Cardiac fibroblast (primary cell): ENCODE measurements around the gene ACTR3C.

ENCODE experiments used
- DNase-seq, 2 donors: peaks; one replicate each; pipeline versions ENCODE4 v3.0.0 to v3.0.0-alpha.2; 2010; ENCODE audit warnings: low read depth in 2 of 2
- H3K4me3 ChIP-seq, 2 donors: replicated peaks in 1 of 2; 1 replicate in 1 of 2; 2 replicates in 1 of 2; pipeline ENCODE4 v1.5.1; 2011; ENCODE audit warnings: low read depth in 2 of 2, low read length in 2 of 2, mild to moderate bottlenecking in 2 of 2, moderate library complexity in 1 of 2
- TF ChIP-seq, protein P1 (sequence below): IDR thresholded peaks from one replicate; pipeline ENCODE4 v1.5.1; 2011; ENCODE audit warnings: low read depth, mild to moderate bottlenecking, low read length, inconsistent platforms

The ACTR3C gene

DNA sequence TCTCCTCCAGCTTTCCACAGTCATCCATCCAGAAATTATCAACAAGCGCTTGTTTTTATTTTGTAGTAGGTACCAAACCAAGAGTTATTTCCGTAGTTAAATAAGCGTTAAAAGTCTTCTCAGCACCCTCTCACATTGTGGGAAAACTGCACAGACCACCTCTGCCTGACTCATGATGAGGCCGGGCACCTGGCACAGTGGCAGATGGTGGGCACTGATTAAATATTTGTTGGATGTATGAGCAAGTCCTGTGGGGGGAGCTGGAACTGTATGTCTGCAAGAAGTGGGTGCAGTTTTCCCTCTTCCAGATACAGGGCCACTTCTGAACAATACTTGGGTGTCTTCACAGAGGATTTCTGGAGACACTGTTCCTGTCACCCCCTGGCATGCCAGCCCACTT is 40.0 kb upstream of the ACTR3C start:
- H3K4me3 ChIP-seq: no peak overlapping the region
- TF ChIP-seq, protein P1, sequence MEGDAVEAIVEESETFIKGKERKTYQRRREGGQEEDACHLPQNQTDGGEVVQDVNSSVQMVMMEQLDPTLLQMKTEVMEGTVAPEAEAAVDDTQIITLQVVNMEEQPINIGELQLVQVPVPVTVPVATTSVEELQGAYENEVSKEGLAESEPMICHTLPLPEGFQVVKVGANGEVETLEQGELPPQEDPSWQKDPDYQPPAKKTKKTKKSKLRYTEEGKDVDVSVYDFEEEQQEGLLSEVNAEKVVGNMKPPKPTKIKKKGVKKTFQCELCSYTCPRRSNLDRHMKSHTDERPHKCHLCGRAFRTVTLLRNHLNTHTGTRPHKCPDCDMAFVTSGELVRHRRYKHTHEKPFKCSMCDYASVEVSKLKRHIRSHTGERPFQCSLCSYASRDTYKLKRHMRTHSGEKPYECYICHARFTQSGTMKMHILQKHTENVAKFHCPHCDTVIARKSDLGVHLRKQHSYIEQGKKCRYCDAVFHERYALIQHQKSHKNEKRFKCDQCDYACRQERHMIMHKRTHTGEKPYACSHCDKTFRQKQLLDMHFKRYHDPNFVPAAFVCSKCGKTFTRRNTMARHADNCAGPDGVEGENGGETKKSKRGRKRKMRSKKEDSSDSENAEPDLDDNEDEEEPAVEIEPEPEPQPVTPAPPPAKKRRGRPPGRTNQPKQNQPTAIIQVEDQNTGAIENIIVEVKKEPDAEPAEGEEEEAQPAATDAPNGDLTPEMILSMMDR: no peak
- no peak for DNase-seq

DNA sequence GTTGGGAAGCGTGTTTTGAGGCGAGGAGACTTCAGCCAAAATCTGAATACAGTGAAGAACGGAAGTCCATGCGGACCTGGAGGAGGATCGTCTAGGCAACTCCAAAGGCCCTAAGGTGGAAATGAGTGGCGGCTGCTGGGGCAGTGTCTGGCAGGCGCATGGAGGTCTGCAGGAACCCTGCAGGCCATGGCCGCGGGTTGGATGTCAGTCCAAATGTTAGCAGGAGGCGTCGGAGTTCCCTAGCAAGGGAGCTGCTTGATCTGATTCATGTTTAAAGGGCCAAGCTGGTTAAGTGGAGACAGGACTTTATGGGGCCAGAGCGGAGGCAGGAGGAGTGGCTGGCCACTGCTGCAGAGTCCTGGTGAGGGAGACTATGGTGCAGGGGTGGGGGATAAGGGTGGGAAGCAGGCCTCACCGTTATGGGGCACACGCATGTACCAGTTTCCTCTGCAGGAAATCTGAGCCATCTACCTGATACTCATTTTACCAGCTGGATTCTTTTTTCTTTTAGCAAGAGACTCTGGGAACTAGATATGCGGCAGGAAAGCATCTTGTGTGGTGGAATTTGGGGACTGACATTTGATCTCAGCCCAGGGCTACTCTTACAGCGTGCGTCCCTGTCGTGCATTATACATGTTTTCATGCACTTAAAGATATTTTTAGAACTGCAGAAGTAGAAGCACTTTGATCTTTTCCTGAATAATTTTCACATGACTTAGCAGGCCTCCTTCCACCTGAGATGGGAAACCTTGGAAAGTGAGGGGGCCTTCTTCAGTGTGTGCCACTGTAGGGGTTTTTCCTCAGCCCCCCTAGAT is 38.7 kb upstream of the ACTR3C start:
- H3K4me3 ChIP-seq: no peak overlapping the region
- TF ChIP-seq, protein P1: no peak
- DNase-seq: no peak

GRCh38 chr7:150361402-150361801 is 38.1 kb upstream of the ACTR3C start:
- TF ChIP-seq, protein P1: no peak
- DNase-seq: no peak
- no peak overlapping the region for H3K4me3 ChIP-seq

DNA sequence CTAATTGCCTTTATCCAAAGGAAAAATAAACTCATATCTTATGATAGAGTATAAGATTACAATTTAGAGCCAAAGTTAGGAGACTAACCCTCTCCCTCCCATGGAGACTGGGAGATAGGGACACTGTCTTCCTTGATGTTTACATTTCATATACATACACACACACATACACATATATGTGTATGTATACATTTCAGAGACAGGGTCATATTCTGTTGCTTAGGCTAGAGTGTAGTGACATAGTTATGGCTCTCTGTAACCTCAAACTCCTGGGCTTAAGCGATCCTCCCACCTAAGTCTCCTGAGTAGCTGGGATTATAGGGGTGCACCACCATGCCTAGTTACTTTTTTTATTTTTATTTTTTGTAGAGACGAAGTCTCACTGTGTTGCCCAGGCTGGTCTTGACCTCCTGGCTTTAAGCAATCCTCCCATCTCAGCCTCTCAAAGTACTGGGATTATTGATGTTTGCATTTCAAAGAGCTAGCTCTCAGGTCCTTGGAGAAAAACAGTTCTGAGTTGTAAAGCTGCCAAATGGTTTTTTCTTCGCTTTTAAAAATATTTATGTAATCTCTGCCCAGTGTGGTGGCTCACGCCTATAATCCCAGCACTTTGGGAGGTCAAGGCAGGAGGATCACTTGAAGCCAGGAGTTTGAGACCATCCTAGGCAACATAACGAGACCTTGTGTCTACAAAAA is 37.2 kb upstream of the ACTR3C start:
- no peak overlapping the region for H3K4me3 ChIP-seq
- TF ChIP-seq, protein P1: no peak
- DNase-seq: no peak

DNA sequence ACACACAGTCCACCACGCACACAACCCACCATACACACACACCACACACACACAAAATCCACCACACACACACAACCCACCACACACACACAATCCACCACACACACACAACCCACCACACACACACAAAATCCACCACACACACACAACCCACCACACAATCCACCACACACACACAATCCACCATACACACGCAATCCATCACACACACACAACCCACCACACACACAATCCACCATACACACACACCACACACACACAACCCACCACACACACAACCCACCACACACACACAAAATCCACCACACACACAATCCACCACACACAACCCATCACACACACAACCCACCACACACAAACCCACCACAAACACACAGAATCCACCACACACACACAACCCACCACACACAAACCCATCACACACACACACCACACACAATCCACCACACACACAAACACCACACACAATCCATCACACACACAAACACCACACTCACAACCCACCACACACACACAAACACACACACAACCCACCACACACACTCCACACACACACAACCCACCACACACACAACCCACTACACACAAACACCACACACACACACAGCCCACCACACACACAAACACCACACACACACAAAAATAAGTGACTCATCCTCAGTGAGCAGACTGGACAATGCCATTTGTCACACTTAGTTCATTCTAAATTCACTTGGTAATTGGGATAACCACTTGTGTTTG is 36.4 kb upstream of the ACTR3C start:
- no peak for DNase-seq
- H3K4me3 ChIP-seq: no peak overlapping the region
- TF ChIP-seq, protein P1: no peak

GRCh38 chr7:150358988-150359621 is 35.8 kb upstream of the ACTR3C start:
- H3K4me3 ChIP-seq: no peak overlapping the region
- no peak for DNase-seq
- TF ChIP-seq, protein P1: no peak
